RWPE2 (cell line): ENCODE measurements around the gene HIVEP1.
"Not testable (repeated sequence)": the region's sequence is repeated elsewhere in the genome, so short reads cannot be mapped to it uniquely, and the experiment has no call there.

Experiments used
- ATAC-seq: fragments of 200-7000 bp; cut with Tn5 transposase; 3 replicates; pipeline ENCODE4 v1.9.1; 2021; ENCODE audit warnings: low read depth
- DNase-seq: peaks from one replicate; pipeline ENCODE4 v3.0.0-alpha.2; 2020; ENCODE audit warnings: low spot score
- H3K27ac ChIP-seq: fragments of 450-650 bp; 2 replicates; pipeline ENCODE4 v1.5.1; 2017; ENCODE audit warnings: mild to moderate bottlenecking; ENCODE audit not compliant: poor library complexity, severe bottlenecking
- H3K27me3 ChIP-seq: fragments of 250-450 bp; sonication (Bioruptor Pico); 2 replicates; pipeline ENCODE4 v1.5.1; 2021; ENCODE audit warnings: mild to moderate bottlenecking, moderate library complexity; ENCODE audit not compliant: insufficient read depth, poor library complexity, severe bottlenecking
- H3K36me3 ChIP-seq: fragments of 250-450 bp; sonication (Bioruptor Pico); 2 replicates; pipeline ENCODE4 v1.5.1; 2020; ENCODE audit warnings: low read depth, mild to moderate bottlenecking, moderate library complexity
- H3K4me1 ChIP-seq: fragments of 250-450 bp; sonication (Bioruptor Pico); 2 replicates; pipeline ENCODE4 v1.5.1; 2021; ENCODE audit warnings: mild to moderate bottlenecking, moderate library complexity; ENCODE audit not compliant: insufficient read depth, poor library complexity, severe bottlenecking
- H3K4me3 ChIP-seq: fragments of 250-450 bp; sonication (Bioruptor Pico); 2 replicates; pipeline ENCODE4 v1.5.1; 2021; ENCODE audit warnings: mild to moderate bottlenecking, moderate library complexity; ENCODE audit not compliant: severe bottlenecking
- H3K9me3 ChIP-seq: fragments of 250-450 bp; sonication (Bioruptor Pico); 2 replicates; pipeline ENCODE4 v1.5.1; 2021; ENCODE audit warnings: mild to moderate bottlenecking, moderate library complexity; ENCODE audit not compliant: severe bottlenecking
- CTCF ChIP-seq: fragments of 450-650 bp; IDR thresholded peaks from one replicate; pipeline ENCODE4 v1.5.1; 2017; ENCODE audit warnings: mild to moderate bottlenecking, moderate library complexity; ENCODE audit not compliant: poor library complexity, severe bottlenecking

HIVEP1 gene

GRCh38 chr6:12152023-12152970 lies 140.2 kb downstream of the HIVEP1 start:
- Histone ChIP-seq H3K36me3 (peaks cover 11% of the 10 kb centered on the region; the same call in 1 of the 2 replicates), H3K27ac (no peak overlapping the region), H3K9me3 (no peaks in the 10 kb centered on the region), H3K4me1 (peaks cover 7% of the 10 kb centered on the region), H3K4me3 (no peak overlapping the region), H3K27me3 (no peaks in the 10 kb centered on the region)
- DNase-seq, result no peak
- no peak for TF ChIP-seq CTCF
- ATAC-seq, result no peak

- H3K36me3 ChIP-seq, DNase-seq, H3K9me3 ChIP-seq: not testable (repeated sequence)
Measured at GRCh38 chr6:12155769-12156168, 143.7 kb downstream of the HIVEP1 start.

GRCh38 chr6:12158686-12159415 lies 146.7 kb downstream of the HIVEP1 start:
- Histone ChIP-seq H3K27ac (no peak overlapping the region), H3K4me3 (no peak overlapping the region), H3K27me3 (no peaks in the 10 kb centered on the region), H3K36me3 (peaks cover 23% of the 10 kb centered on the region), H3K4me1 (no peaks in the 10 kb centered on the region), H3K9me3 (no peaks in the 10 kb centered on the region)
- DNase-seq, result no peak
- ATAC-seq, result no peak
- no peak for TF ChIP-seq CTCF

More at GRCh38 chr6:12155769-12156168, 143.7 kb downstream of the HIVEP1 start:
- not testable (repeated sequence) for H3K4me3 ChIP-seq, ATAC-seq, H3K27me3 ChIP-seq, H3K27ac ChIP-seq, H3K4me1 ChIP-seq

GRCh38 chr6:12160326-12160725 lies 148.2 kb downstream of the HIVEP1 start:
- Histone ChIP-seq H3K9me3 (no peaks in the 10 kb centered on the region), H3K36me3 (peaks cover 29% of the 10 kb centered on the region), H3K4me1 (no peaks in the 10 kb centered on the region), H3K4me3 (no peak overlapping the region), H3K27me3 (no peaks in the 10 kb centered on the region), H3K27ac (no peak overlapping the region)
- DNase-seq (no peak), ATAC-seq (no peak)
- TF ChIP-seq CTCF, result no peak

- ATAC-seq, result no peak
- Histone ChIP-seq H3K4me3 (no peak overlapping the region), H3K36me3 (peaks cover 29% of the 10 kb centered on the region), H3K27ac (no peak overlapping the region), H3K27me3 (no peaks in the 10 kb centered on the region), H3K9me3 (no peaks in the 10 kb centered on the region), H3K4me1 (peaks cover 3% of the 10 kb centered on the region)
- no peak for TF ChIP-seq CTCF
- DNase-seq, result no peak
Measured at GRCh38 chr6:12162213-12162612, 150.1 kb downstream of the HIVEP1 start.
